ENCODE data around the gene GGPS1. TPM values are rescaled to one million over a fixed set of nuclear protein-coding genes. Genes with fewer than 3 reads are reported as not detected.
A peak's percentile ranks its signal among the peaks of the same experiment; 100 is the strongest.
"Not testable (repeated sequence)": the region's sequence is repeated elsewhere in the genome, so short reads cannot be mapped to it uniquely, and the experiment has no call there.

Gene GGPS1
- total RNA-seq, 1 donor from 2014 or later, result 65.1 TPM

GRCh38 chr1:235280467-235280866, 47.9 kb upstream of the GGPS1 start:
- no peak overlapping the region for H2AFZ ChIP-seq (replicated peaks)
- TF ChIP-seq EZH2 (IDR thresholded peaks at IDR 0.05), result no peak
- no peak for TF ChIP-seq EZH2phosphoT487 (IDR thresholded peaks at IDR 0.05)
- TF ChIP-seq, protein P1, sequence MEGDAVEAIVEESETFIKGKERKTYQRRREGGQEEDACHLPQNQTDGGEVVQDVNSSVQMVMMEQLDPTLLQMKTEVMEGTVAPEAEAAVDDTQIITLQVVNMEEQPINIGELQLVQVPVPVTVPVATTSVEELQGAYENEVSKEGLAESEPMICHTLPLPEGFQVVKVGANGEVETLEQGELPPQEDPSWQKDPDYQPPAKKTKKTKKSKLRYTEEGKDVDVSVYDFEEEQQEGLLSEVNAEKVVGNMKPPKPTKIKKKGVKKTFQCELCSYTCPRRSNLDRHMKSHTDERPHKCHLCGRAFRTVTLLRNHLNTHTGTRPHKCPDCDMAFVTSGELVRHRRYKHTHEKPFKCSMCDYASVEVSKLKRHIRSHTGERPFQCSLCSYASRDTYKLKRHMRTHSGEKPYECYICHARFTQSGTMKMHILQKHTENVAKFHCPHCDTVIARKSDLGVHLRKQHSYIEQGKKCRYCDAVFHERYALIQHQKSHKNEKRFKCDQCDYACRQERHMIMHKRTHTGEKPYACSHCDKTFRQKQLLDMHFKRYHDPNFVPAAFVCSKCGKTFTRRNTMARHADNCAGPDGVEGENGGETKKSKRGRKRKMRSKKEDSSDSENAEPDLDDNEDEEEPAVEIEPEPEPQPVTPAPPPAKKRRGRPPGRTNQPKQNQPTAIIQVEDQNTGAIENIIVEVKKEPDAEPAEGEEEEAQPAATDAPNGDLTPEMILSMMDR (IDR thresholded peaks at IDR 0.05), result no peak
- peaks cover 2% of the 10 kb centered on the region for H3K27me3 Mint-ChIP-seq (ENCODE audit: insufficient read depth, low read depth)
- DNase-seq (ENCODE audit: low spot score), result no peak
- no peaks in the 10 kb centered on the region for H3K36me3 ChIP-seq
- H3K27ac Mint-ChIP-seq, result no peak overlapping the region
- no peak overlapping the region for H3K4me3 Mint-ChIP-seq
- no peaks in the 10 kb centered on the region for H3K27me3 ChIP-seq
- peaks cover 9% of the 10 kb centered on the region for H3K4me1 Mint-ChIP-seq
- H3K4me3 ChIP-seq, result no peak overlapping the region
- H3K4me2 ChIP-seq, result no peak overlapping the region
- H3K9me3 ChIP-seq (ENCODE audit: low read depth), result no peaks in the 10 kb centered on the region
- H3K9ac ChIP-seq, result no peak overlapping the region
- H3F3A ChIP-seq (ENCODE audit: low read depth), result no peaks in the 10 kb centered on the region
- H3K79me2 ChIP-seq (ENCODE audit: low read depth), result peaks cover 100% of the 10 kb centered on the region
- H3K4me1 ChIP-seq, result peaks cover 18% of the 10 kb centered on the region
- H3K36me3 Mint-ChIP-seq, result peaks cover 10% of the 10 kb centered on the region
- H3K9me3 Mint-ChIP-seq, result peaks cover 7% of the 10 kb centered on the region
- peak overlapping the region; percentile 22 for H3K27ac ChIP-seq
- H4K20me1 ChIP-seq (ENCODE audit: low read depth), result peaks cover 81% of the 10 kb centered on the region

DNA sequence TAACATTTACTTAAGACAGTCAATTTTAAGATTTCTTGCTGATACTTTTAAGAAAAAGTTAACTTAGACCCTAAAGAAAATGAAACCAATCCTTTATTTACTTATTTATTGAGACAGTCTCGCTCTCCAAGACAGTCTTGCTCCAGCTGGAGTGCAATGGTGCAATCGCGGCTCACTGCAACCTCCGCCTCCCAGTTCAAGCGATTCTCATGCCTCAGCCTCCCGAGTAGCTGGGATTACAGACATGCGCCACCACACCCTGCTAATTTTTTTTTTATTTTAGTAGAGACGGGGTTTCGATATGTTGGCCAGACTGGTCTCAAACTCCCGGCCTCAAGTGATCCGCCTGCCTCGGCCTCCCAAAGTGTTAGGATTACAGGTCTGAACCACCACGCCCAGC, 44.7 kb upstream of the GGPS1 start:
- not testable (repeated sequence) for H3K4me1 Mint-ChIP-seq; H3K9ac ChIP-seq; H3K36me3 ChIP-seq; H2AFZ ChIP-seq (replicated peaks); H3K27ac Mint-ChIP-seq; H3K4me3 Mint-ChIP-seq; DNase-seq (ENCODE audit: low spot score); H3F3A ChIP-seq (ENCODE audit: low read depth); H3K27ac ChIP-seq; H3K27me3 ChIP-seq; H3K9me3 Mint-ChIP-seq; H3K9me3 ChIP-seq (ENCODE audit: low read depth); H3K27me3 Mint-ChIP-seq (ENCODE audit: insufficient read depth, low read depth); H3K4me3 ChIP-seq; H3K4me2 ChIP-seq
- H4K20me1 ChIP-seq (ENCODE audit: low read depth), result peaks cover 84% of the 10 kb centered on the region
- H3K79me2 ChIP-seq (ENCODE audit: low read depth), result peaks cover 100% of the 10 kb centered on the region
- peaks cover 29% of the 10 kb centered on the region for H3K4me1 ChIP-seq
- peaks cover 21% of the 10 kb centered on the region for H3K36me3 Mint-ChIP-seq

- H3K36me3 ChIP-seq, result no peaks in the 10 kb centered on the region
- H3K27me3 ChIP-seq, result no peaks in the 10 kb centered on the region
- H3K4me2 ChIP-seq, result no peak overlapping the region
- no peak overlapping the region for H3K27ac Mint-ChIP-seq
- H3K36me3 Mint-ChIP-seq, result peaks cover 21% of the 10 kb centered on the region
- H3K79me2 ChIP-seq (ENCODE audit: low read depth), result peaks cover 100% of the 10 kb centered on the region
- no peak overlapping the region for H3K4me3 Mint-ChIP-seq
- H3K4me1 Mint-ChIP-seq, result peaks cover 6% of the 10 kb centered on the region
- peaks cover 23% of the 10 kb centered on the region for H3K4me1 ChIP-seq
- no peak for TF ChIP-seq EZH2 (IDR thresholded peaks at IDR 0.05)
- no peak for TF ChIP-seq EZH2phosphoT487 (IDR thresholded peaks at IDR 0.05)
- TF ChIP-seq, protein P1 (IDR thresholded peaks at IDR 0.05), result no peak
- H3K27ac ChIP-seq, result no peak overlapping the region
- DNase-seq (ENCODE audit: low spot score), result no peak
- H3K4me3 ChIP-seq, result no peak overlapping the region
- H2AFZ ChIP-seq (replicated peaks), result no peak overlapping the region
- H3K9ac ChIP-seq, result no peak overlapping the region
- H3K9me3 Mint-ChIP-seq, result peaks cover 8% of the 10 kb centered on the region
- no peaks in the 10 kb centered on the region for H3F3A ChIP-seq (ENCODE audit: low read depth)
- H3K9me3 ChIP-seq (ENCODE audit: low read depth), result no peaks in the 10 kb centered on the region
- peaks cover 2% of the 10 kb centered on the region for H3K27me3 Mint-ChIP-seq (ENCODE audit: insufficient read depth, low read depth)
- peaks cover 84% of the 10 kb centered on the region for H4K20me1 ChIP-seq (ENCODE audit: low read depth)
Measured at GRCh38 chr1:235284231-235284769, 44.1 kb upstream of the GGPS1 start.

DNA sequence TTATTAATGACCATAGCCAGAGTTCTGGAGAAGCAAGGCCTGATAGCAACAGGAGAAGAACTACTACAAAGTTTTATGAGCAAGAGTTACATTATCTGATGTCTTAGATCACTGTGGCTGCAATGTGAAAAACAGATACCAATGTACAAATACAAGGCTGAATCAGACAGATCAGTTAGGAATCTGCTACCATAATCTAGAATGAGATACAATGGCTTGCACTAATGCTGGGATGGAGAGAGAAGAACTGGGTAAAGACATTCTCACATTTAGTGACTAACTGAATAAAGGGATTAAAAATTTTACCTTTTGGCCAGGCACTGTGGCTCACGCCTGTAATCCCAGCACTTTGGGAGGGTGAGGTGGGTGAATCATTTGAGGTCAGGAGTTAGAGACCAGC, 41.7 kb upstream of the GGPS1 start:
- H3F3A ChIP-seq (ENCODE audit: low read depth), result no peaks in the 10 kb centered on the region
- peaks cover 11% of the 10 kb centered on the region for H3K4me1 ChIP-seq
- no peak overlapping the region for H3K27ac ChIP-seq
- peaks cover 8% of the 10 kb centered on the region for H3K9me3 Mint-ChIP-seq
- peaks cover 84% of the 10 kb centered on the region for H4K20me1 ChIP-seq (ENCODE audit: low read depth)
- H3K27ac Mint-ChIP-seq, result no peak overlapping the region
- no peaks in the 10 kb centered on the region for H3K27me3 Mint-ChIP-seq (ENCODE audit: insufficient read depth, low read depth)
- no peaks in the 10 kb centered on the region for H3K9me3 ChIP-seq (ENCODE audit: low read depth)
- no peak overlapping the region for H3K9ac ChIP-seq
- peaks cover 21% of the 10 kb centered on the region for H3K36me3 Mint-ChIP-seq
- no peak overlapping the region for H3K4me2 ChIP-seq
- no peaks in the 10 kb centered on the region for H3K27me3 ChIP-seq
- H3K79me2 ChIP-seq (ENCODE audit: low read depth), result peaks cover 100% of the 10 kb centered on the region
- H3K4me3 ChIP-seq, result no peak overlapping the region
- no peaks in the 10 kb centered on the region for H3K4me1 Mint-ChIP-seq
- no peak overlapping the region for H3K4me3 Mint-ChIP-seq
- TF ChIP-seq EZH2 (IDR thresholded peaks at IDR 0.05), result no peak
- TF ChIP-seq, protein P1 (IDR thresholded peaks at IDR 0.05), result no peak
- no peak for TF ChIP-seq EZH2phosphoT487 (IDR thresholded peaks at IDR 0.05)
- no peaks in the 10 kb centered on the region for H3K36me3 ChIP-seq
- no peak overlapping the region for H2AFZ ChIP-seq (replicated peaks)
- DNase-seq (ENCODE audit: low spot score), result no peak
